HG03571 (cell line): ENCODE data around the gene MAGI1.
"Not testable (repeated sequence)": the region's sequence is repeated elsewhere in the genome, so short reads cannot be mapped to it uniquely, and the experiment has no call there.

Experiments used
- ATAC-seq: cut with Tn5 transposase; IDR thresholded peaks from one replicate; pipeline ENCODE4 v1.9.1; 2021; ENCODE audit not compliant: unreplicated experiment

Gene MAGI1

DNA sequence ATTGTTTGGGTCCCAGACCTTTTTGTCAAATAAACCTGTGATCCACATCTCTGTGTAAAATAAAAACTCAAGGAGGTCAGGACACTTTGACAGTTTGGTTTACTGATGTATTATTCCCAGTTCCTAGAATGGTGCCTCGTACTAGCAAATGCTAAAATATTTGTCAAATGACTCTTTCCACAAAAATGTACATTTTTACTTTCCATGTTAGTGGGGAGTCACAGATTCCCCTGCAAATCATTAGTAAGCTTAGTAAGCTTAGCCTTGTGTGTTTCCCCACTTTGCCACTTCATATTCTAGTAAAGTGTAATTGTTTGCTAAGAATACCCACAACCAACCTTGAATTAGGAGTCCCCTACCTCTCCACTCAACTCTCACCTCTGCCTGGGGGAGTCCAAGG, 2.4 kb upstream of the MAGI1 start:
- no peak for ATAC-seq

DNA sequence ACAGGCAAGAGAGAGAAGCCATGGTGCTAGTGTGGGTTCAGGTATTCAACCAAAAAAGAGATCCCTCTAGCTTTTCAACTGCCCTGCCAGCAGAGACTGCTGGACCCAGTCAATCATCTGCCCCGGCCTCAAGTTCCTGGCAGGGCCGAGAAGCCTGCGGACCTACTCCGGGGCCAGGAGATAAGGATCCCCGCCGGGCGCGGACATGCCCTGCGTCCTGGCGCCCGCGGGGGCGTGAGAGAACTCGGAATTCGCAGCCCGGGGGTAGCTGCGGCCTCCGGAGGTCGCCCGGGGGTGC, 821 bp upstream of the MAGI1 start:
- no peak for ATAC-seq

DNA sequence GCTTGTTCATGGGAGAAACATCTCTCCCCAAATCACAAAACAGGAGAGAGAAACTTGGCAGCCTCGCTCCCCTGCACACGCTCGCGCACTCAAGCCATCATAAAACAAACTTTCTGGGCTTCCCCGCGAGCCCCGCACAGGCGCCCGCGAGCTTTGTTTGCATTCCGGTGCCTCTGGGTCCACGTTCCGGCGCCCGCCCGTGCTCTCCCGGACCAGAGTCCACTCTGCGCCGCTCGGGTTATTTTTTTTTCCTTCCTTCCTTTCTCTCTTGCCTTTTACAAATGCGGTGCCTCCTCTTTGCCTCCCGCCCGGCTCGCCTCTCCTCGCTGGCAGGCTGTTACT, 363 bp downstream of the MAGI1 start:
- ATAC-seq: peak; percentile 27

DNA sequence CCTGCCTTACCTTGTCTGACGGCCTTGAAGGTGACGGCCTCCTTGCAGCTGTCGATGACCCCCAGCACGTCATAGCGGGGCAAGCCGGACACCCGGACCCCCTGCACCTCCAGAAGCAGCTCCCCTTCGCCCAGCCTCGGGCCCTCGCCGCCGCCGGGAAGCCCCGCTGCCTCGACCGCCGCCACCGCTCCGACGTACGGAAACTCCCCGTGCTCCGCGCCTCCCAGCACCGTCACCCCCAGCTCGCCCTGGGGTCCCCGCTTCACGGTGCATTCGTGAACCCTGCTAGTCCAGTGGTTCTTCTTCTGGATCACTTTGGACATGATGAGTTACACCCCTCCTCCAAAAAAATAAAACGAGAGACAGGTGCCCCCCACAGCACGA, 740 bp downstream of the MAGI1 start:
- no peak for ATAC-seq

DNA sequence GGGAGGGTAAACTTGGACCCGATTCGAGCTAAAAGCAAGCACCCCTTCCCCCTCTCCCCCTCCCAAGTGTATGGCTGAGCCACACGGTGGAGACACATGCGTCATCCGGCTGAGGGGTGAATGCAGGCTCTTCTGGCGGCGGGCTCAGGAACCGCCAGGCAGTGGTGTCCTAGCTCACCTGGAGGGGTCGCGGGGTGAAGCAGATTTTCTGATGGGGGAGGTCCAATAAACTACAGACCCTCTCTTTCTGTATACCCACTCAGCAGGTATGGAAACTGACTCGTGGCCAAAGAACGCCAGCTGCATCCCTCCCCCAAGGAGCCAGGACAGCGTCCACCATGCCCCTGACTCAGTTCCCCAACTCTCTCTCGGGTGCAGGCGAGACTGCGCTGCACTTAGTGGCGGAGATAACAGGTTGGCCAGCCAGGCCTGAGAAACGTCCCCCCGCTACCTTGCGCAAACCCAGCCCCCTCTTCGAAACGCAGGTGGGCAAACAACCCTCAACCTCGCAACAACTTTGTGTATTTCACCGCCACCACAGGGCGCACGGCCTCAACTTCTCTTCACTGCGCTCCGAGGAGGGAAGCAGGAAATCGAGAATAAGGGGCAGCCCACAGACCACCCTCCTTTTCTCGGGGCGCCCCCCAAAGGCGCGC, 1.3 kb downstream of the MAGI1 start:
- no peak for ATAC-seq

DNA sequence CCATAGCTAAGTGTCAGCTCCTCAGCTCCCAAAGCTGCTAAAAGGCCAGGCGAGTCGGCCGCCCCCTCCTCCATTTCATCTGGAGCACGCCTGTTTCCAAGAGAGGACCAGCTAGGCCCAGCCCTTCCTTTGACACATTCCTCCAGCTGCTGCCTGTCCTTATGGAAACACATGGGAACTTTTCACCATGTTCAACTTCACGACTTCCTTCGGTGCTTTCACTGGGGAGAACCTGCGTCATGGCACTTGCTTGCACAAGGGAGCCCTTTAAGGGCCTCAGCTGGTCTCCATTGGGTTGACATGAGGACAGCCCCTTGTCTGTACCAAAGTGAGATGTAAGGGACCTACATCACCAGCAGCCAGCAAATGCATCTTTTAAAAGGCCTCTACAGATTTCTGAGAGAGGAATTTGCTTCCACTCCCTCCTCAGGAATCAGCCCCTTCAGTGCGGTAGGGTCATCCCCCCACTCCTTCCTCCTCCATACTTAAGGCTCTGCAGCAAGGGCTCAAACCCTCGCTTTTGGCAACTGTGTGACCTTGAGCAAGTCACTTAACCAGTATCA, 2.1 kb downstream of the MAGI1 start:
- ATAC-seq: no peak

DNA sequence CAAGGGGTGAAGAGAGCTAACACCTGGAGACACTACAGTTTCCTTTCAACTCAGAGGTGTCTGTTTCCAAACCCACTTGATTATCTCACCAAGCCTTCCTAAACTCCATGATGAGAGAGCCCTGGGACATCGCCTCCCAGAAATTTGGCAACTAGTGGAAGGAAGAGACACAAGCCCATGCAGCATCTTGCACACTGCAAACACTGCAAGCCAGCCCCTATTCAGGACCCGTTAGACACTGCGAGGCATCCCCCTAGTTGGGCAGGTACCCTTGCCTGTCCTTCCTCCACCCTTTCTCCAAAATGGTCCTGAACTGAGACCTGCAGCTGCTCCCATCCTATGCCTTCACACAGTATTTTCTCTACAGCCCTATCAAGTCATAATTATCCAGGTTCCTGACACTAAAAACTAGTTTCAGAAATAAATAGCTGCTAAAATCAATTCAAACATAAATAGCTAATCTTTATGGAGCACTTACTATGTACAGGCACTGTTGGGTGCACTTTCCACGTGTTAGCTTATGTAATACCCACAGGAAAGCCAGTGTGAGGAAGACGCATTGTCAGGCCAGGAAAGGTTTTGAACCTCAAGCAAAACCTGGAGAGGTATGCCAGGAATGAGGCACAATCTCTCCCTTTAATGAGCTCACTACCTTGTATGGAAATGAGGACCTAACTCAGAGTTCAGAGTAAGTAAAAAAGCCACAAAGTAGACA, 2.8 kb downstream of the MAGI1 start:
- no peak for ATAC-seq

DNA sequence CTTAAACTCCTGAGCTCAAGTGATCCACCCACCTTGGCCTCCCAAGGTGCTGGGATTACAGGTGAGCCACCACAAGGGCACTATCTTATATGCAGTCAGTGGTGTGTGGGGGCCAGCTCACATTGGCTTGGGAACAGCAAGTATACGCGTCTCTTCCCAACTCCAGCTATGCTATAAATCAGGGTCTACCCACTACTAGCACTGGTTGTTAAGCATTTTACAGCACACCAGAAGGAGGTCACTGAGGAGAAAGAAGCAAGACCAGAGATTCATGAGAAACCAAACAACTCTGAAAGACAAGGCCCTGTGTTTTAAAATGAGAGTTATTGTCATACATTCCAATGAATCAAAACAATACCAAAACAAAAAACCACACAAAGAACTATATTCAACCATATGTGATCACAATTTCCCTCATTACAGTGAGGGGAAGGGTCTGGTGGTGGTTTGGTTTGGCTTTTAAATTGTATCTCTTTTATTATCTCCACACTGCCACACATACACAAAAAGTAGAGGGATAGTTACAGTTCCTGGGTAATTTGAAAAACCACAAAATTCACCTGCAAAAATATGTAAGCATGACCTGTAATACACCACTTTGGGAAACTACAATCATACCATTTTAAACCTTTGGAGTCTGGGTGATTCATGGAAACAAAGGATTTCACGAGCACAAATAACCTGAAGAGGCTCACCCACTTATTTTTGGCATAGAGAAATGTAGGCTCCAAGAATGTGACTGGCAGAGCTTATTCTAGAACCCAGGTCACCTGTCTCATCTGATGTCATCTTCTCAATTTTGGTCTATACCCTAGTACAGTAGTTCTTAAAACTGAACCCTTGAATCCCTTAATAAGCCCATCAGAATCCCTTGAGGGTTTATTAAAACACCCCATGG, 5.2 kb downstream of the MAGI1 start:
- no peak for ATAC-seq

DNA sequence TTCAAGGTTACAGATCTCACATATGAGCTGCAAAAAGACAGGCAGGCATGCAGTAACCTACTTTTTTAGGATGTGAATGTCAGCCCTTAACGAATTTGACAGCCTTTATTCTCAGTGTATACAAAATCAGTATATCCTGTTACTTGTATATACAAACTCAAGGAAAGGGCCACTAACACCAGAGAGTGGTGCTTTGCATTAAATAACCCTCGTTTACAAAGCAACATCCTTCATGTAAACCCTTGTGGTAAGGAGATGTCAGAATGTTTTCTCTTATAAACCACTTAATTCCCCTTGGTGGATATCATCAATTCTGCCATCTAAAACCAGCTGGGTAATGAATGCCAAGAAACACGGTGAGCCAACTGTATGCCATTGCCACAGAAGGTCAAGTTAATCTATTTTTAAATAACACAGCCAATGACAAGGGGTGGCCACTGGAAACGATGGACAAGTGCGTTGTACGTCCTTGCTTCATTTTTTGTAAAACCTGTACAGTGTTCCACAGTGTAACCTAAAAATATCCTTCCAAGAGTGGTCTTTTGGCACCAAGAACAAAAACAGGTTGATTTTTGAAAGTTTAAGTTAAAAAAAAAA, 7.5 kb downstream of the MAGI1 start:
- no peak for ATAC-seq

DNA sequence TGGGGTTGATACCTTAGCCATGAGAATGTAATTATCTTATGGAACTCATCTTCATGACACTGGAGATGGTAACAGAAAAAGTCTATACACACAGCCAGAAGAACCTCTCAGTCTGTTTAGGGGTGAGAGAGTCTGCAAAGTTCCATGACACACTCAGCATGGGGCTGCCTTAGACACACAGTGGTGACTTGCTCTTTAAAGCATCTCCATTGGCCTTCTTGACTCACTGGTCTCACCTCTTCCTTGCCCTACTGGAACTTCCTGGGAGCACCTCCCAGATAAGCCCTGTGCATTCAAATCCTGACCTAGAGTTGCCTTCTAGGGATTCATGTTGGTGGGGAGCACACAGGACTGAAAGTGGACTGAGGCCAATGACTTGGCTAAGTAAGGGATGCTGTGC, 9.3 kb downstream of the MAGI1 start:
- no peak for ATAC-seq

DNA sequence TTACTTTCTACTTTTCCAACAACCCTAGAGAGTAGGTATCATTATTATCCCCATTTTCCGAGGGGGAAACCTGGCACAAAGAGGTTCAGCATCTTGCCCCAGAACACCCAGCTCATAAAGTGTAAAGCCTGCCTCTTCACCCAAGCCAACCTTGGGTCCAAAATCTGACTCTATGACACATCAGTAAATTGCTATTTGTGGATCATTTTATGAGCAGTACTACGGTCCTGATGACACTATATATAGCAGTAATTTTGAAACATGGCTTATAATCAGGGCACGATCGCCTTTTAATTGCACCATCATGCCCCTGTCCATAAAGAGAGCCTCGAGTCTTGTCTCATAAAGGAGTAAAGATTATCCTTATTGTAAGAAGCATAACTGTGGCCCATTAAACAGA, 9.7 kb downstream of the MAGI1 start:
- no peak for ATAC-seq

DNA sequence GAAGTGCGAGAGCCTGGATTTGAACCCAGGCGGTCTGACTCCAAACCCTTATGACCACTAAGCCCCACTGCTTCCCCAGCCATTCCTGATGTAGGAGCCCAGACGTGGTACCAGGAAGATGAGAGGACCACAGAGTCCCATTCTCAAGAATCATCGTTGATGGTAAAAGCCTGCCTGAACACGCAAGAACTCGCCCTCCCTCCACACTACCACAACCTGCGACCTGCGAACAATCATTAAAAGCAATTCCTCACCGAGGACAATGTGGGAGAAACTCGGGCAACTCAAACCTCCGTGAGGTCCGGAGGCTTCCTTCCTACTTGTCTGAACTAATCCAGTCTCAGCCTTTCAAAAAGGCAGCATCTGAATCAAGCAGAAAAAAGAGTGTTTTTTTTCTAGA, 10.3 kb downstream of the MAGI1 start:
- no peak for ATAC-seq

DNA sequence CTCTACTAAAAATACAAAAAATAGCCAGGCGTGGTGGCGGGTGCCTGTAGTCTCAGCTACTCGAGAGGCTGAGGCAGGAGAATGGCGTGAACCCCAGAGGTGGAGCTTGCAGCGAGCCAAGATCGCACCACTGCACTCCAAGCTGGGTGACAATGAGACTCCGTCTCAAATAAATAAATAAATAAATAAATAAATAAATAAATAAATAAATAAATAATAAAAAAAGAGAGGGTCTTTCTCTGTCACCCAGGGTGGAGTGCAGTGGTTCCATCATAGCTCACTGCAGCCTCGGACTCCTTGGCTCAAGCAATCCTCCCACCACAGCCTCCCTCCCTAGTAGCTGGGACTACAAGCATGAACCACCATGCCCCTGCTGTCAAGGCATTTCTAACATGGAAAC, 11.6 kb downstream of the MAGI1 start:
- ATAC-seq: not testable (repeated sequence)

DNA sequence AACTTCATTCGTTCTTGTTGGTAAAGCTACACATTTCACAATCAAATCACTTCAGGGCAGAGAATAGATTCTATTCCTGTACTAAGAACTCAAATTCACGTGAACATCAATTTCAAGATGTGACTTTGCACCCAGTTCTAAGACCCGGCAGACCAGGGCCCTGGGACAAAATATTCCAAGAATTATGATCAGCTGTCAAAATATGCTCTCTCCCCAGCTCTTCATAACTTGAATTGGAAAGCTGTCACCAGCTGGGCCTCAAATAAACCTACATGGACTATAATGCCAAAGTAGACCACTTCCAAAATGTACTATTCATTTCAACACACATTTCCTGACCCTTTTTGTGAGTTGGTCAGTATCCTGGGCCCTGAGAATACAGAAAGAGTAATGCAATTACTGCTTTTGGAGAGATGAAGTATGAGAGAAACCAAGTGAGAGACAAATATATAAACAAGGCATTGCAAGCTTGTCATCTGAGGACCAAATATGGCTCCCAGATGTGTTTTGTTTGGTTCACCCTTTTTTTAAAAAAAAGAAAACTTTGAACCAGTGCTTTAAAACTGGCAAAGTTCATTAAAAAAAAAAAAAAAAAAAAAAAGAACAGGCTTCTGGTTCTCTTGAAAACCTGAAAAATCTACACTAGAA, 14.9 kb downstream of the MAGI1 start:
- no peak for ATAC-seq

DNA sequence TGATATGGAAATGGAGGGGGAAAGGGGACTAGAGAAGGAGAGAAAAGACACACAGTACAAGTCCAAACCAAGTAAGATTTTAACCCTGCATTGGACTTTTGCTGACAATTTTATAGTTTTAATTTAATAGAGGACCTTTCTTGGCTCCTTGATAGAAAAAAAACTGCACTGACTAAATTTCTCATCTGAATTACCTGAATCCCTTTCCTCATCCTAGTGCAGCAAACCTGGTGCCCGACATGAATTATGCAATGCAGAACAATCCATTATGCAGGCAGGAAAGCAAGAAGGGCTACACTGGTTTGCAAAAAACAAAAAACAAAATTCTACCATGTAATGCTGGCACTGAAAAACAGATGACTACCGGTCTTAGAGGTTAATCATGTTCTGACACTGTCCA, 15.5 kb downstream of the MAGI1 start:
- no peak for ATAC-seq

DNA sequence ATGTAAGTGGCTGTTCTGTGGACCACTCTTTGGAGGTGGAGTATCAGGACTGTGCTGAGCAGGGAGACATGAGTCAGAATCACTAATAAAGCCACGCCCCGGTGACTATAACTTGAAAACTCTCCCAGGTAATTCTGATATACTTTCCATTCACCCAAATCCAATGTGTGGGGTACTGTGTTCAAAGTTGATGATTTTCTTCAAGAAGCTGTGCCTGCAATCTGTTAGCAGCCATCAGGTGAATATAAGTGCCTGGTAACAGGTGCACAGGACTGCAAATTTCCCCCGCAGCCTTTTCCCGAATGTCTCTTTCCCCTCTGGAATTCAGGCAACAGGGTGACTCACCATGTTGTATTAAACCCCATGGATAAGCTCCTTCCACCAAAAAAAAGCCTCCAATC, 17.0 kb downstream of the MAGI1 start:
- ATAC-seq: no peak

DNA sequence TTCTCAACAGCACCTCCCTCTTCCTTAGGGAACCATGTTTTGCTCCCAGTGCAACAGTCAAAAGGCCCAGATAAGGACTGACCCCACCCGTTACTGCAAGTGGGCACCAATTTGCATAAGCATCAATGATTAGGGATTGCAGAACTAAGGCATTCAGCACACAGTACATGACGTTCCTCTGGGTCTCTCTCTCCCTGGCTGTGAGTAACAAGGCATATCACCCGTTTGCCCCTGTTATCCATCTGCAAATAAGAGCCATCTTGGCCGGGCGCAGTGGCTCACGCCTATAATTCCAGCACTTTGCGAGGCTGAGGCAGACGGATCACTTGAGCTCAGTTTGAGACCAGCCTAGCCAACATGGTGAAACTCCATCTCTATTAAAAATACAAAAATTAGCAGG, 18.8 kb downstream of the MAGI1 start:
- no peak for ATAC-seq

DNA sequence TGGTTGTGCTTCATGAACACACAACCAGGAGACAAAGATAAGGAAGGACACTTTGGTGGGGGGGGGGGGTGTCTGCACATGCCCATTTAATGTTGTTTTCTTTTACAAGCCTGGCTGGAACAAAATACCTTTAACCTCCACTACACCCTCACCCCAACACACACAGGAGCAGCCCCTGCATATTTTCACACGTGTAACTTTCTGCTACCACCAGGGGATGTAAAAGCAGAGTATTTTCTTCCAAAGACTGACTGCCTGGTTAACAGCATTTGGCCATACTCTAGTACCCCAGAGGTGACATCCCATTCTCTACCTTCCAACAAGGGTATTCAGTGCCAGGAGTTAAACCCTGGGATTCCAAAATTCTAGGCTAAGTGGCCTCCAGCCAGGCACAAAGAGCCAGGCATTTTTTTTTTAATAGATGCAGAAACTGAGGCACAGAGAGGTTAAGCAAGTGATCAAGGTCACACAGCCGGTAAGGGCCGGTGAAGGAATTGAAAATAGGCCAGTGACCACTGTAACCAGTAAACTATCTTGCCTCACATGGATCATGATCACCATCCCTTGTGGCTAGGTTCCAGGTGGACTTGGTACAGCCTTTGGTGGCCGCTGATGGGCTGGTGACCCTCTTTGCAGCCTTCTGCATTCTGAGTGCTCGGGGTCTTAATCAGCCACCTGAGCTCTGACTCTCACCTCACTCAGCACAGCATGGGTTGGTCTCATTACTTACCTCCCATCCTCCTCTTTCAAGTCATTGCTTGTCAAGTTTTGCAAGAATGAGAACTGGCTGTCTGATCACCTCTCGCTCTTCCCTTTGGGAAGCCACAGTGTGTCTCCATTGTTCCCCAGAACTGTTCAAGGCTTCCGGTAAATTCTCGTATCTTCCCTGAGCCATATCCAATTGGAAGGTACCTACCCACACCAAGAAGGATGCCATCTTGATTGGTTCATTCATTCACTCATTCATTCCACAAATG, 20.4 kb downstream of the MAGI1 start:
- ATAC-seq: no peak

DNA sequence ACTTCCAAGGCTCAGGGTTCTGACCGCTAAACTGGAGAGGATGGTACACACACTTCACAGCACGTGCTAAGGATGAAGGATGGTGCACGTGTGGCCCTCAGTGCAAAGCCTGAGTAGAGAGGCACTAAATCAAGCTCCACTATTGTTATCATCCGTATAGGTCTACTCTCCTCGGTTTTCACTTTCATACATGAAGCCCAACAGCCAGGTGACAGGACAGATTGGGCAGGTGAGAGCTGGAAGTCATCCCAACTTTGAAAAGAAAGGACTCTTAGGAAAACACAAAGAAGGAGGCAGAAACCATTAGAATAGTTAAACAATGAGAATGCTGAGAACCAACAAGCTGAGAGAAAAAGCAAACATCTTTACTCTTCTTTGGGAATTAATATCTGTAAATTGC, 21.1 kb downstream of the MAGI1 start:
- no peak for ATAC-seq

DNA sequence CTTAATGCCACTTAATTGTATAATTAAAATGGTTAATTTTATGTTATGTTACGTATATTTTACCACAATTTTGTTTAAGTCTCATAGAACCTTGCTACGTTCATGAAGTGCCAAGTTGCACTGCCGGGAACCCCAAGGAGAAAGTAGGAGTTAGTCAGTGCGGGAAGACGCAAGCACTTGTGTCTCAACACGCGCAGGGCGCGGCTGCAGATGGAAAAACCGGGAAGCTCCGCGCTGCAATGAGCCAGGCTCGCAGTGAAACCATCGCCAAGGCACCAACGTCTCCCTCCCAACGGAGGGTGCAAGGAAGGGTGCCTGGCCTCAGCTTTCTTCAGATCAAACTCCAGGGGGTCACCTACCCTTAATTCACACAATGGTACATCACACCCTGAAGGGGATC, 21.6 kb downstream of the MAGI1 start:
- no peak for ATAC-seq
